GM10248 (cell line): ENCODE data around the gene LRRC59.

ENCODE experiments used
- CTCF ChIA-PET: fragments of 300-600 bp; sonication (Branson Sonifier 250); formaldehyde crosslinking; extraction: SDS; loops from one replicate; lab custom pipeline; 2021; ENCODE audit warnings: antibody characterized with exemption; lab: Yijun Ruan, JAX
- POLR2A ChIA-PET: fragments of 350-650 bp; sonication (Branson Sonifier 250); formaldehyde crosslinking; extraction: SDS; loops from one replicate; lab custom pipeline; 2020; ENCODE audit warnings: antibody characterized with exemption; lab: Yijun Ruan, JAX
- DNase-seq: peaks from one replicate; pipeline ENCODE4 v3.0.0; 2012; ENCODE audit errors: extremely low spot score
- TF ChIP-seq, protein P1 (sequence below): IDR thresholded peaks from 2 replicates; pipeline ENCODE4 v1.5.1; 2012; ENCODE audit warnings: mild to moderate bottlenecking, low read depth; ENCODE audit errors: extremely low read depth, missing control alignments, control extremely low read depth

LRRC59 gene

DNA sequence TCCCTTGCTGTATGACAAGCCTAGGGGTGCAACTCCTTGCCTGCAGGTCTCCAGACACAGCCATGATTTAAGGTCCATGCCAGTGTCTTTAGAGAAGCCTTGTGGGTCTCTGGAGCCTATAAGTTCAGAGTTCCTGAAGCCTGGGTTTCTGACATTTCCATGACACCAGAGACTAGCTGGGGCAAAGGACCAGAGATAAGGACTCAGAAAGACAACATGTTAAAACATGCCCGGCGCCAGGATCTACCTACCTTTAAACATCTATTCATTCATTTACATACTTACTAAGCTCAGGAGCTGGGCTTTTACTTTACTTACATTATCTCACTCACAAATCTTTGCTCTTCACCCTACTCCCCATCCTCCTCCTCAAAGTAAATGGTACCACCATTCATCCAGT is 25.8 kb downstream of the LRRC59 start:
- ChIA-PET POLR2A (interaction anchor here (0.7 kb wide), 2 partner anchors 10 to 25 kb away, joined by 6 to 8 read pairs; no protein-coding TSS in a partner anchor), CTCF (interaction anchor here (0.8 to 8.1 kb wide), 5 partner anchors 11 to 27 kb away, joined by 3 to 66 read pairs (median 3); partner anchors contain the start of gene LRRC59)
- no peak for DNase-seq
- TF ChIP-seq, protein P1, sequence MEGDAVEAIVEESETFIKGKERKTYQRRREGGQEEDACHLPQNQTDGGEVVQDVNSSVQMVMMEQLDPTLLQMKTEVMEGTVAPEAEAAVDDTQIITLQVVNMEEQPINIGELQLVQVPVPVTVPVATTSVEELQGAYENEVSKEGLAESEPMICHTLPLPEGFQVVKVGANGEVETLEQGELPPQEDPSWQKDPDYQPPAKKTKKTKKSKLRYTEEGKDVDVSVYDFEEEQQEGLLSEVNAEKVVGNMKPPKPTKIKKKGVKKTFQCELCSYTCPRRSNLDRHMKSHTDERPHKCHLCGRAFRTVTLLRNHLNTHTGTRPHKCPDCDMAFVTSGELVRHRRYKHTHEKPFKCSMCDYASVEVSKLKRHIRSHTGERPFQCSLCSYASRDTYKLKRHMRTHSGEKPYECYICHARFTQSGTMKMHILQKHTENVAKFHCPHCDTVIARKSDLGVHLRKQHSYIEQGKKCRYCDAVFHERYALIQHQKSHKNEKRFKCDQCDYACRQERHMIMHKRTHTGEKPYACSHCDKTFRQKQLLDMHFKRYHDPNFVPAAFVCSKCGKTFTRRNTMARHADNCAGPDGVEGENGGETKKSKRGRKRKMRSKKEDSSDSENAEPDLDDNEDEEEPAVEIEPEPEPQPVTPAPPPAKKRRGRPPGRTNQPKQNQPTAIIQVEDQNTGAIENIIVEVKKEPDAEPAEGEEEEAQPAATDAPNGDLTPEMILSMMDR = no peak

DNA sequence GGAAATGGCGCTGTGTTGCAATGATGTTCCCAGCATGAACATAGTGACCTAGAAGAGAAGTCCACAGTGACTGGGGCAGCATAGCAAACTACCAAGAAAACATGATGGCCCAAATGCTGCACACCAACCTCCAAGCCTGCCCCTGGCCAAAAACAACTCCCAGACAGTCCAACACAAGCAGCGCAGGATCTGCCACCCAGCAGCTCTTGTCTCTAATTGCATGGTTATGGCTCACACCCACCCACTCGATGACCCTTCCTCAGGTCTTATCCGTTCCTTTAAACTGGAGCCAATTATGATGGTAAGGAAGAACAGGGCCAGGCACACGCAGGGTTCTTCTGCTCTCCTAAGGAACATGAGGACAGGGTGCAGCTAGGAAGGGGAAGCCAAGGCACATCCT is 27.3 kb downstream of the LRRC59 start:
- DNase-seq = no peak
- TF ChIP-seq, protein P1 = no peak
- POLR2A ChIA-PET = no interaction called here
- CTCF ChIA-PET = interaction anchor here (0.6 to 8.1 kb wide), 4 partner anchors 9 to 170 kb away, joined by 3 to 66 read pairs (median 12); partner anchors contain the start of gene LRRC59

GRCh38 chr17:50367401-50367800 is 29.9 kb downstream of the LRRC59 start:
- no peak for DNase-seq
- ChIA-PET POLR2A (no interaction called here), CTCF (interaction anchor here (1.3 to 2.9 kb wide), 4 partner anchors 21 to 112 kb away, joined by 3 to 18 read pairs (median 4); partner anchors contain the start of gene LRRC59)
- TF ChIP-seq, protein P1 = no peak

- ChIA-PET CTCF (interaction anchor here (1.5 to 2.9 kb wide), 3 partner anchors 32 to 114 kb away, joined by 3 to 18 read pairs (median 4); partner anchors contain the start of gene LRRC59), POLR2A (interaction anchor here (1.1 kb wide), 1 partner anchor 10 kb away, joined by 4 read pairs; no protein-coding TSS in a partner anchor)
- TF ChIP-seq, protein P1 = no peak
- DNase-seq = no peak
These were observed 31.5 kb downstream of the LRRC59 start for GRCh38 chr17:50365649-50366393.

DNA sequence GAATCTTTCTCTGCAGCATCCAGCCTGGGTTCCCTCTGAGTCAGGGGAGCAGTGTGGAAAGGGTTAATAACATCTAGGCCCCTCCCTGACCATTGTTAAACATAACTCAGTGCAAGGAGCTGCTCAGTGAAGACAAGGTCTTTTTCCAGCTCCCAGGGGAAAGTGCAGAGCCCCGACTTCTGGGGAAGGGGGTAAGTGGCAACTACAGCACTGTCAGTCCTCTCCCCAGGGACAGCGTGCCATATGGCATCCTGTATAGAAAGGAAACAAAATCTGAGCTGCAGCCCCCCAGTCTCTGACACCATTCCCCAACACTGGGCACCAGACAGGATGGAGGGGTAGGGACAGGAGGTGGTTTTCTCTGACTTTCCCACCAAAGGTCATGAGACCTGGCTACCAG is 32.2 kb downstream of the LRRC59 start:
- DNase-seq = no peak
- CTCF ChIA-PET = interaction anchor here (1.5 to 2.9 kb wide), 2 partner anchors 32 to 114 kb away, joined by 3 to 18 read pairs; partner anchors contain the start of gene LRRC59
- POLR2A ChIA-PET = interaction anchor here (1.1 kb wide), 1 partner anchor 10 kb away, joined by 4 read pairs; no protein-coding TSS in a partner anchor
- TF ChIP-seq, protein P1 = no peak

GRCh38 chr17:50364715-50365114 is 32.6 kb downstream of the LRRC59 start:
- ChIA-PET CTCF (interaction anchor here (0.7 to 2.9 kb wide), 3 partner anchors 33 to 165 kb away, joined by 3 to 18 read pairs (median 3); partner anchors contain the start of gene LRRC59), POLR2A (interaction anchor here (1.1 kb wide), 1 partner anchor 9 kb away, joined by 4 read pairs; no protein-coding TSS in a partner anchor)
- no peak for DNase-seq
- TF ChIP-seq, protein P1 = no peak
